Measurements from ENCODE around the gene BTBD9. TPM values are rescaled to one million over a fixed set of nuclear protein-coding genes. Genes with fewer than 3 reads are reported as not detected.
A peak's percentile ranks its signal among the peaks of the same experiment; 100 is the strongest.

BTBD9 gene
- total RNA-seq, 3 donors from 2014 or later, result 12.8 to 25.5 (median 19.0) TPM

- TF ChIP-seq POLR2A (IDR thresholded peaks at IDR 0.05) (no peak), CTCF (IDR thresholded peaks at IDR 0.05) (no peak), POLR2AphosphoS5 (IDR thresholded peaks at IDR 0.05) (no peak)
- no peak for DNase-seq (ENCODE audit: low spot score in 2 of 2)
Measured at GRCh38 chr6:38171997-38172738, 467.6 kb downstream of the BTBD9 start.

GRCh38 chr6:38170666-38171355, 468.9 kb downstream of the BTBD9 start:
- no peaks in the 10 kb centered on the region for H3K9me3 ChIP-seq
- intact Hi-C loops (cut with DNase I; ENCODE audit: low total_unique reads), result no loop called here
- no peak for DNase-seq (ENCODE audit: low spot score in 2 of 2)
- no peak overlapping the region for H3K4me3 ChIP-seq
- TF ChIP-seq POLR2A (IDR thresholded peaks at IDR 0.05), result no peak
- TF ChIP-seq CTCF (IDR thresholded peaks at IDR 0.05), result no peak
- no peak for TF ChIP-seq POLR2AphosphoS5 (IDR thresholded peaks at IDR 0.05)
- no peaks in the 10 kb centered on the region for H3K4me1 ChIP-seq
- H3K27me3 ChIP-seq, result no peaks in the 10 kb centered on the region
- H3K36me3 ChIP-seq, result no peaks in the 10 kb centered on the region
- H3K27ac ChIP-seq, result no peak overlapping the region

More at GRCh38 chr6:38171997-38172738, 467.6 kb downstream of the BTBD9 start:
- no peaks in the 10 kb centered on the region for H3K36me3 ChIP-seq
- intact Hi-C loops (cut with DNase I; ENCODE audit: low total_unique reads), result no loop called here
- H3K4me3 ChIP-seq, result no peak overlapping the region
- H3K27me3 ChIP-seq, result no peaks in the 10 kb centered on the region
- H3K9me3 ChIP-seq, result no peaks in the 10 kb centered on the region
- H3K4me1 ChIP-seq, result no peaks in the 10 kb centered on the region
- H3K27ac ChIP-seq, result no peak overlapping the region

DNA sequence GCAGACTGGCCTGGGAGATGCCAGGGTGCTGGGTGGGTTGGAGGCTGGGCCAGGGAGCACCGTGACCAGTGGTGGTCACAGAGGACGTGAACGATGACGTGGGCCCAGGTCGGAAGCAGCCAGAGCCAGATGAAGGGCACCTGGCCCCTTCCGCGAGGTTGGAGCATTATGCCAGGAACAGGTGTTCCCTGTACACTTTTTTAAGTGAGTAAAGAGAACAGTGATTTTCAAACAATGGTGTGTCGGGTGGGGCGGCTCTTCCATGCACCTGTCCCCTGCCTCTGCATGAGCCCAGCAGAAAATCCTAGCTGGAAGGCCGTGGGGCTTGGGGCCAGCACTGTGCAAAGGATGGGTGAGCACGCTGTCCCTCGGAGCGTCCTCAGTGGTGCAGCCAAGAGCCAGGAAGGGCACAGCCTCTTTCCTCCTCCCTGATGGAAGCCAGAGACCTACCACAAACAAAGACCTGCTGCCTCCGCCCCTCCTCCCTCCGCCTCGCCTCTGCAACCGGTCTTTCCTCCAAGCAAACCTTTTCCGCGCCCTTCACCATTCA, 469.7 kb downstream of the BTBD9 start:
- Histone ChIP-seq H3K4me3 (no peak overlapping the region), H3K27me3 (no peaks in the 10 kb centered on the region), H3K36me3 (no peaks in the 10 kb centered on the region), H3K4me1 (no peaks in the 10 kb centered on the region), H3K27ac (no peak overlapping the region), H3K9me3 (no peaks in the 10 kb centered on the region)
- DNase-seq (ENCODE audit: low spot score in 2 of 2), result peak in 1 of 2 donors; percentile 60
- intact Hi-C loops (cut with DNase I; ENCODE audit: low total_unique reads), result no loop called here
- TF ChIP-seq POLR2A (IDR thresholded peaks at IDR 0.05) (no peak), CTCF (IDR thresholded peaks at IDR 0.05) (no peak), POLR2AphosphoS5 (IDR thresholded peaks at IDR 0.05) (no peak)

- DNase-seq (ENCODE audit: low spot score in 2 of 2), result no peak
- TF ChIP-seq CTCF (IDR thresholded peaks at IDR 0.05), result no peak
- no peak for TF ChIP-seq POLR2AphosphoS5 (IDR thresholded peaks at IDR 0.05)
- no peak for TF ChIP-seq POLR2A (IDR thresholded peaks at IDR 0.05)
- H3K9me3 ChIP-seq, result no peaks in the 10 kb centered on the region
- H3K27me3 ChIP-seq, result no peaks in the 10 kb centered on the region
- H3K36me3 ChIP-seq, result no peaks in the 10 kb centered on the region
- H3K27ac ChIP-seq, result no peak overlapping the region
- H3K4me1 ChIP-seq, result no peaks in the 10 kb centered on the region
- intact Hi-C loops (cut with DNase I; ENCODE audit: low total_unique reads), result no loop called here
- no peak overlapping the region for H3K4me3 ChIP-seq
Measured at GRCh38 chr6:38169221-38169976, 470.3 kb downstream of the BTBD9 start.
